Activated CD4-positive, alpha-beta T cell treated with anti-CD3 and anti-CD28 coated beads, Interleukin-2, Interleukin-6, amounts not matched to agents 100 ng/mL and 50 ng/mL, durations not matched to agents 16 hours and 8 hours (primary cell): ENCODE data around the gene KRTAP4-16.
"Not testable (repeated sequence)": the region's sequence is repeated elsewhere in the genome, so short reads cannot be mapped to it uniquely, and the experiment has no call there.

ENCODE experiments used
- DNase-seq: peaks from one replicate; pipeline ENCODE4 v3.0.0-alpha.2; 2020

The KRTAP4-16 gene

GRCh38 chr17:41069031-41069430 lies 33.0 kb downstream of the KRTAP4-16 start:
- DNase-seq = no peak

- DNase-seq = no peak
Measured at GRCh38 chr17:41067281-41067680, 34.7 kb downstream of the KRTAP4-16 start.

GRCh38 chr17:41065829-41066624 lies 36.0 kb downstream of the KRTAP4-16 start, which contains the start of gene KRTAP2-4:
TSS of gene KRTAP2-4 (minus strand) at chr17:41065879. CDS start at chr17:41065845, 34 bp downstream.
- DNase-seq = peak; percentile 6

- DNase-seq = not testable (repeated sequence)
Measured at GRCh38 chr17:41065016-41065689, 36.9 kb downstream of the KRTAP4-16 start.

- DNase-seq = no peak
Measured at GRCh38 chr17:41064301-41064700, 37.7 kb downstream of the KRTAP4-16 start.

GRCh38 chr17:41063449-41063848 lies 38.6 kb downstream of the KRTAP4-16 start:
- no peak for DNase-seq

GRCh38 chr17:41061964-41062363 lies 40.0 kb downstream of the KRTAP4-16 start:
- DNase-seq = no peak

- no peak for DNase-seq
Measured at GRCh38 chr17:41060052-41060604, 41.9 kb downstream of the KRTAP4-16 start, which contains the start of gene KRTAP2-3. TSS of gene KRTAP2-3 (minus strand) at chr17:41060114. CDS start at chr17:41060050, 64 bp downstream.

- not testable (repeated sequence) for DNase-seq
Measured at GRCh38 chr17:41059276-41060051, 42.5 kb downstream of the KRTAP4-16 start.

- DNase-seq = no peak
Measured at GRCh38 chr17:41058741-41059140, 43.3 kb downstream of the KRTAP4-16 start.

GRCh38 chr17:41057547-41057946 lies 44.5 kb downstream of the KRTAP4-16 start:
- no peak for DNase-seq

- DNase-seq = not testable (repeated sequence)
Measured at GRCh38 chr17:41055130-41055529, 46.9 kb downstream of the KRTAP4-16 start, which contains the start of gene KRTAP2-2. TSS of gene KRTAP2-2 (minus strand) at chr17:41055230. CDS start at chr17:41055211, 19 bp downstream.

- not testable (repeated sequence) for DNase-seq
Measured at GRCh38 chr17:41054556-41054955, 47.5 kb downstream of the KRTAP4-16 start.

- no peak for DNase-seq
Measured at GRCh38 chr17:41054025-41054424, 48.0 kb downstream of the KRTAP4-16 start.

GRCh38 chr17:41052566-41052965 lies 49.4 kb downstream of the KRTAP4-16 start:
- no peak for DNase-seq
